WTC11 (cell line): Measurements from ENCODE around the gene MFAP3L.

Source experiments
- ZNF121 ChIP-seq: sonication (generic); formaldehyde crosslinking; IDR thresholded peaks from 2 replicates; pipeline ENCODE4 v1.8.0; 2023; ENCODE audit warnings: missing genetic modification reagents
- TF ChIP-seq, protein P1 (sequence below): sonication (generic); formaldehyde crosslinking; IDR thresholded peaks from 2 replicates; pipeline ENCODE4 v1.8.0; 2022; ENCODE audit warnings: mild to moderate bottlenecking, missing genetic modification reagents
- TF ChIP-seq, protein P2 (sequence below): fragments of 250-450 bp; sonication (Bioruptor Pico); IDR thresholded peaks from 2 replicates; pipeline ENCODE4 v1.9.0; 2021; ENCODE audit warnings: mild to moderate bottlenecking
- TF ChIP-seq, protein P3 (sequence below): sonication (generic); formaldehyde crosslinking; IDR thresholded peaks from 2 replicates; pipeline ENCODE4 v1.8.1; 2023; ENCODE audit warnings: mild to moderate bottlenecking, missing genetic modification reagents, moderate library complexity

DNA sequence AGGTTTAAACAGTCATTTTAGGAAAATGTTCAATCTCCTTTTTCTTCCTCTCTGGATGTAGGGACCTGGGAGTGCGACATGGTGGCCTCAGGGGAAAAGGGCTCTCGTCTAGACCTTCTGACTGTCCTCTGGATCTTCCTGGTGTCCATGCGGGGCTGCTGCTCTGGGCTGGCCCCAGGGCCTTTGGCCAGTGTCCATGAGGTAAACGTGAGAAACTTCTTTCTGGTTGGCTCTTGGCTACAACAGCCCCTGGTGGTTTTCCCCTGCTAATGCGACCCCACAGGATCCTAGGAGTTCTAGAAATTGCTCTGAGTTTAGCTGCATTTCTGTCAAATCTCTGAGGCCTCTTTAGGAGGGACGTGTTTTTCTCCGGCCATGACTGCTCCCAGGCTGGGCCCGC lies 85.7 kb downstream of the MFAP3L start:
- no peak for TF ChIP-seq ZNF121 (CRISPR knock-in tag)
- TF ChIP-seq, protein P1, sequence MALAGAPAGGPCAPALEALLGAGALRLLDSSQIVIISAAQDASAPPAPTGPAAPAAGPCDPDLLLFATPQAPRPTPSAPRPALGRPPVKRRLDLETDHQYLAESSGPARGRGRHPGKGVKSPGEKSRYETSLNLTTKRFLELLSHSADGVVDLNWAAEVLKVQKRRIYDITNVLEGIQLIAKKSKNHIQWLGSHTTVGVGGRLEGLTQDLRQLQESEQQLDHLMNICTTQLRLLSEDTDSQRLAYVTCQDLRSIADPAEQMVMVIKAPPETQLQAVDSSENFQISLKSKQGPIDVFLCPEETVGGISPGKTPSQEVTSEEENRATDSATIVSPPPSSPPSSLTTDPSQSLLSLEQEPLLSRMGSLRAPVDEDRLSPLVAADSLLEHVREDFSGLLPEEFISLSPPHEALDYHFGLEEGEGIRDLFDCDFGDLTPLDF (CRISPR knock-in tag), result no peak
- TF ChIP-seq, protein P2, sequence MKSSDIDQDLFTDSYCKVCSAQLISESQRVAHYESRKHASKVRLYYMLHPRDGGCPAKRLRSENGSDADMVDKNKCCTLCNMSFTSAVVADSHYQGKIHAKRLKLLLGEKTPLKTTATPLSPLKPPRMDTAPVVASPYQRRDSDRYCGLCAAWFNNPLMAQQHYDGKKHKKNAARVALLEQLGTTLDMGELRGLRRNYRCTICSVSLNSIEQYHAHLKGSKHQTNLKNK (CRISPR knock-in tag), result no peak
- TF ChIP-seq, protein P3, sequence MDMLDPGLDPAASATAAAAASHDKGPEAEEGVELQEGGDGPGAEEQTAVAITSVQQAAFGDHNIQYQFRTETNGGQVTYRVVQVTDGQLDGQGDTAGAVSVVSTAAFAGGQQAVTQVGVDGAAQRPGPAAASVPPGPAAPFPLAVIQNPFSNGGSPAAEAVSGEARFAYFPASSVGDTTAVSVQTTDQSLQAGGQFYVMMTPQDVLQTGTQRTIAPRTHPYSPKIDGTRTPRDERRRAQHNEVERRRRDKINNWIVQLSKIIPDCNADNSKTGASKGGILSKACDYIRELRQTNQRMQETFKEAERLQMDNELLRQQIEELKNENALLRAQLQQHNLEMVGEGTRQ (CRISPR knock-in tag), result no peak
